K562 (cell line): ENCODE results near the gene PHKG1. TPM values are rescaled to one million over a fixed set of nuclear protein-coding genes. Genes with fewer than 3 reads are reported as not detected.
"Not testable (repeated sequence)": the region's sequence is repeated elsewhere in the genome, so short reads cannot be mapped to it uniquely, and the experiment has no call there.

Source experiments
- ATAC-seq: fragments of 200-7000 bp; cut with Tn5 transposase; 3 replicates; pipeline ENCODE4 v1.9.1; 2020; ENCODE audit warnings: moderate library complexity
- BruUV-seq: library from RNA; stranded (reverse); fragments of 400-500 nt; replicated peaks from 2 replicates; lab custom pipeline; 2021; lab: Mats Ljungman, UMichigan
- CTCF ChIA-PET: fragments of 300-600 bp; formaldehyde crosslinking; extraction: SDS; loops from one replicate; lab custom pipeline; 2021; ENCODE audit warnings: low intra/inter-chr PET ratio; lab: Yijun Ruan, JAX
- POLR2A ChIA-PET: fragments of 300-600, 350-650 bp; sonication (Branson Sonifier 250); formaldehyde crosslinking; extraction: SDS; loops from one replicate; lab custom pipeline; 2021; ENCODE audit warnings: antibody characterized with exemption, inconsistent platforms; lab: Yijun Ruan, JAX
- DNase-seq, 4 experiments: peaks; one replicate each; pipeline versions ENCODE4 v3.0.0 to v3.0.0-alpha.2; 2011 to 2018; ENCODE audit warnings: low spot score in 3 of 4, mixed read lengths in 3 of 4; ENCODE audit errors: extremely low read depth in 1 of 4
- FAIRE-seq: peaks from 2 replicates; lab custom pipeline; 2011; peaks lifted over from hg19 to GRCh38; lab: Jason Lieb, UNC
- H2AFZ ChIP-seq: 2 replicates; pipeline ENCODE4 v1.6.0; 2011; ENCODE audit warnings: low read depth, low read length, control low read depth, inconsistent platforms
- H3K27ac ChIP-seq: fragments of 200-600 bp; 3 replicates; pipeline ENCODE4 v1.8.0; 2011; ENCODE audit warnings: low read depth, mild to moderate bottlenecking, control low read depth, inconsistent platforms, low read length, moderate library complexity, mixed read lengths; ENCODE audit errors: extremely low read depth
- H3K27me3 ChIP-seq, 2 experiments: fragments of 300-600 bp in 1 of 2; 2 replicates in 1 of 2; 3 replicates in 1 of 2; pipeline versions ENCODE4 v1.6.0 to v1.8.0; 2011; ENCODE audit warnings: inconsistent platforms in 2 of 2, low read length in 2 of 2, mild to moderate bottlenecking in 1 of 2, mixed read lengths in 1 of 2, moderate library complexity in 1 of 2; ENCODE audit not compliant: control insufficient read depth in 2 of 2, insufficient read depth in 2 of 2
- H3K36me3 ChIP-seq: fragments of 300-600 bp; 3 replicates; pipeline ENCODE4 v1.8.0; 2011; ENCODE audit warnings: mild to moderate bottlenecking, low read length, inconsistent platforms; ENCODE audit not compliant: control insufficient read depth, insufficient read depth
- H3K4me1 ChIP-seq, 2 experiments: fragments of 200-600 bp in 1 of 2; replicated peaks in 1 of 2; 2 replicates in 1 of 2; 3 replicates in 1 of 2; pipeline versions ENCODE4 v1.5.1 to v1.8.0; 2011; ENCODE audit warnings: inconsistent platforms in 2 of 2, low read length in 2 of 2, mild to moderate bottlenecking in 1 of 2, mixed read lengths in 1 of 2, moderate library complexity in 1 of 2; ENCODE audit not compliant: control insufficient read depth in 2 of 2, insufficient read depth in 2 of 2
- H3K4me2 ChIP-seq: 2 replicates; pipeline ENCODE4 v1.6.1; 2011; ENCODE audit warnings: low read length, control low read depth, inconsistent platforms, mixed read lengths; ENCODE audit not compliant: insufficient read depth
- H3K4me3 ChIP-seq: fragments of 200-600 bp; sonication (generic), shearing (Covaris generic); 2 replicates; pipeline ENCODE4 v1.5.1; 2016; ENCODE audit warnings: control low read depth, inconsistent platforms
- H3K79me2 ChIP-seq: fragments of 200-600 bp; 3 replicates; pipeline ENCODE4 v1.8.0; 2011; ENCODE audit warnings: low read length, inconsistent platforms; ENCODE audit not compliant: control insufficient read depth, insufficient read depth
- H3K9ac ChIP-seq, 2 experiments: 2 replicates each; pipeline versions ENCODE4 v1.6.0 to v1.6.1; 2011; ENCODE audit warnings: low read depth in 2 of 2, low read length in 2 of 2, control low read depth in 1 of 2, inconsistent platforms in 1 of 2, mild to moderate bottlenecking in 1 of 2, mixed read lengths in 1 of 2; ENCODE audit not compliant: insufficient read depth in 1 of 2
- H3K9me1 ChIP-seq: one replicate; pipeline ENCODE4 v1.6.0; 2011; ENCODE audit warnings: inconsistent platforms, mild to moderate bottlenecking, low read length, moderate library complexity; ENCODE audit not compliant: control insufficient read depth, insufficient read depth
- H3K9me3 ChIP-seq: replicated peaks from 2 replicates; pipeline ENCODE4 v1.5.1; 2011; ENCODE audit warnings: low read depth, low read length, inconsistent platforms; ENCODE audit not compliant: control insufficient read depth, insufficient read depth
- H4K20me1 ChIP-seq: replicated peaks from 2 replicates; pipeline ENCODE4 v1.6.1; 2011; ENCODE audit warnings: low read length, inconsistent platforms, mixed read lengths; ENCODE audit not compliant: control insufficient read depth, insufficient read depth
- ZBTB12 ChIP-seq: fragments of 250-450 bp; sonication (Bioruptor Pico); IDR thresholded peaks from 2 replicates; pipeline ENCODE4 v1.4.0; 2020
- ZNF121 ChIP-seq: sonication (generic); formaldehyde crosslinking; conservative IDR thresholded peaks from 2 replicates; pipeline ENCODE4 v1.8.0; 2022; ENCODE audit warnings: missing genetic modification reagents
- WGBS: fragments of 100-300 bp; shearing (Covaris generic); methylation state at CpG from one replicate; pipeline ENCODE4 v1.1.6; 2016; ENCODE audit warnings: low coverage, mixed read lengths; ENCODE audit not compliant: insufficient coverage; ENCODE audit errors: missing lambda C conversion rate; 5-methylcytosine and 5-hydroxymethylcytosine counted together
- in situ Hi-C: fragments of 300-500 bp; cut with MboI; formaldehyde crosslinking; loops from 4 replicates; pipeline ENCODE4 v1.15.0; 2018; ENCODE audit warnings: inconsistent platforms, mixed read lengths
- intact Hi-C: fragments of 100-400 bp; cut with micrococcal nuclease; formaldehyde crosslinking; loops from 2 replicates; pipeline ENCODE4 v1.14.2; 2022
- polyA plus RNA-seq, 8 experiments: library from polyadenylated mRNA; depleted of rRNA in 4 of 8; stranded (reverse) in 5 of 8; unstranded in 3 of 8; fragments of >200 nt; fragmentation: Nextera tagmentation in 2 of 8; fragmentation: Illumina TruSeq in 1 of 8; extraction: Ambion mirVana in 2 of 8; extraction: Trizol in 1 of 8; gene quantifications; 2 replicates each; pipeline versions ENCODE4 v1.2.1 to v1.2.3, GENCODE V29; 2011 to 2014; ENCODE audit warnings: inconsistent platforms in 1 of 8, missing spikeins in 1 of 8
- total RNA-seq, 7 experiments: library from RNA; depleted of rRNA in 6 of 7; stranded (reverse); fragments of >200 nt in 6 of 7; fragmentation: Illumina TruSeq in 2 of 7; extraction: Trizol in 2 of 7; gene quantifications; 2 replicates each; pipeline versions ENCODE4 v1.2.1 to v1.2.3, GENCODE V29; 2011 to 2021; ENCODE audit warnings: low replicate concordance in 1 of 7
- TF ChIP-seq, protein P1 (sequence below): sonication (generic); formaldehyde crosslinking; IDR thresholded peaks from 2 replicates; pipeline ENCODE4 v1.5.0; 2020; ENCODE audit warnings: missing genetic modification reagents
- TF ChIP-seq, protein P2 (sequence below): fragments of 450-650 bp; IDR thresholded peaks from 2 replicates; pipeline ENCODE4 v1.6.1; 2017; ENCODE audit warnings: antibody characterized with exemption, mild to moderate bottlenecking

PHKG1 gene
- total and polyA plus RNA-seq, 9 of the 15 experiments (the other 6 are each of a cell fraction or from before 2014, with no cell fraction given): 0.10 to 0.83 (median 0.46) TPM

DNA sequence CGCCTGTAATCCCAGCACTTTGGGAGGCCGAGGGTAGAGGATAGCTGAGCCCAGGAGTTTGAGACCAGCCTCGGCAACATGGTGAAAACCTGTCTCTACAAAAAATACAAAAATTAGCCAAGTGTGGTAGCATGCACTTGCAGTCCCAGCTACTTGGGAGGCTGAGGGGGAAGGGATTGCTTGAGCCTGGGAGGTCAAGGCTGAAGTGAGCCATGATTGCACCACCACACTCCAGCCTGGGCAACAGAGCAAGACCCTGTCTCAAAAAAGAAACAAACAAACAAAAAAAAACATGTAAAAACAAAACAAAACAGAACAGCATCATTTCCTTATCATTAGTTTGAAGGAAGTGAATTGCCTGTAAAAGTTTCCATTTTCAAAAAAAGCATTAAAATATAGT is 19.5 kb upstream of the PHKG1 start:
- peaks cover 12% of the 10 kb centered on the region for H3K9me3 ChIP-seq
- H3K4me3 ChIP-seq, H2AFZ ChIP-seq, H3K9ac ChIP-seq, H3K36me3 ChIP-seq, DNase-seq, H4K20me1 ChIP-seq, BruUV-seq, ATAC-seq, H3K9me1 ChIP-seq, POLR2A ChIA-PET, in situ Hi-C loops, H3K4me2 ChIP-seq, intact Hi-C loops, H3K4me1 ChIP-seq, H3K27me3 ChIP-seq, CTCF ChIA-PET, FAIRE-seq, H3K27ac ChIP-seq, H3K79me2 ChIP-seq: not testable (repeated sequence)
- peak; percentile 52; the same call in 1 of the 2 replicates for TF ChIP-seq ZNF121 (CRISPR knock-in tag)
- 65% methylated on average over 3 of the region's 3 CpGs for WGBS

GRCh38 chr7:56110611-56111010 is 17.9 kb upstream of the PHKG1 start:
- 11% methylated on average over 1 of the region's 1 CpG for WGBS
- H3K9me3 ChIP-seq: peaks cover 12% of the 10 kb centered on the region
- no peak for ATAC-seq
- H3K27me3 ChIP-seq: no peaks in the 10 kb centered on the region
- H3K36me3 ChIP-seq: peaks cover 3% of the 10 kb centered on the region; the same call in 1 of the 3 replicates
- intact Hi-C loops (no loop called here), in situ Hi-C loops (no loop called here)
- DNase-seq: peak in 1 of 4 experiments; percentile 23
- ChIA-PET CTCF (no interaction called here), POLR2A (no interaction called here)
- H3K4me2 ChIP-seq: no peak overlapping the region
- no peaks in the 10 kb centered on the region for H3K9me1 ChIP-seq
- H2AFZ ChIP-seq: peak overlapping the region; percentile 62
- FAIRE-seq: no peak
- H3K27ac ChIP-seq: no peak overlapping the region
- H3K4me3 ChIP-seq: no peak overlapping the region
- peaks cover 0 to 6% of the 10 kb centered on the region in 2 experiments; a peak in 3 of 5 replicates for H3K4me1 ChIP-seq
- TF ChIP-seq, protein P1, sequence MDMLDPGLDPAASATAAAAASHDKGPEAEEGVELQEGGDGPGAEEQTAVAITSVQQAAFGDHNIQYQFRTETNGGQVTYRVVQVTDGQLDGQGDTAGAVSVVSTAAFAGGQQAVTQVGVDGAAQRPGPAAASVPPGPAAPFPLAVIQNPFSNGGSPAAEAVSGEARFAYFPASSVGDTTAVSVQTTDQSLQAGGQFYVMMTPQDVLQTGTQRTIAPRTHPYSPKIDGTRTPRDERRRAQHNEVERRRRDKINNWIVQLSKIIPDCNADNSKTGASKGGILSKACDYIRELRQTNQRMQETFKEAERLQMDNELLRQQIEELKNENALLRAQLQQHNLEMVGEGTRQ (CRISPR knock-in tag): peak; percentile 24; the same call in 1 of the 2 replicates
- TF ChIP-seq, protein P2, sequence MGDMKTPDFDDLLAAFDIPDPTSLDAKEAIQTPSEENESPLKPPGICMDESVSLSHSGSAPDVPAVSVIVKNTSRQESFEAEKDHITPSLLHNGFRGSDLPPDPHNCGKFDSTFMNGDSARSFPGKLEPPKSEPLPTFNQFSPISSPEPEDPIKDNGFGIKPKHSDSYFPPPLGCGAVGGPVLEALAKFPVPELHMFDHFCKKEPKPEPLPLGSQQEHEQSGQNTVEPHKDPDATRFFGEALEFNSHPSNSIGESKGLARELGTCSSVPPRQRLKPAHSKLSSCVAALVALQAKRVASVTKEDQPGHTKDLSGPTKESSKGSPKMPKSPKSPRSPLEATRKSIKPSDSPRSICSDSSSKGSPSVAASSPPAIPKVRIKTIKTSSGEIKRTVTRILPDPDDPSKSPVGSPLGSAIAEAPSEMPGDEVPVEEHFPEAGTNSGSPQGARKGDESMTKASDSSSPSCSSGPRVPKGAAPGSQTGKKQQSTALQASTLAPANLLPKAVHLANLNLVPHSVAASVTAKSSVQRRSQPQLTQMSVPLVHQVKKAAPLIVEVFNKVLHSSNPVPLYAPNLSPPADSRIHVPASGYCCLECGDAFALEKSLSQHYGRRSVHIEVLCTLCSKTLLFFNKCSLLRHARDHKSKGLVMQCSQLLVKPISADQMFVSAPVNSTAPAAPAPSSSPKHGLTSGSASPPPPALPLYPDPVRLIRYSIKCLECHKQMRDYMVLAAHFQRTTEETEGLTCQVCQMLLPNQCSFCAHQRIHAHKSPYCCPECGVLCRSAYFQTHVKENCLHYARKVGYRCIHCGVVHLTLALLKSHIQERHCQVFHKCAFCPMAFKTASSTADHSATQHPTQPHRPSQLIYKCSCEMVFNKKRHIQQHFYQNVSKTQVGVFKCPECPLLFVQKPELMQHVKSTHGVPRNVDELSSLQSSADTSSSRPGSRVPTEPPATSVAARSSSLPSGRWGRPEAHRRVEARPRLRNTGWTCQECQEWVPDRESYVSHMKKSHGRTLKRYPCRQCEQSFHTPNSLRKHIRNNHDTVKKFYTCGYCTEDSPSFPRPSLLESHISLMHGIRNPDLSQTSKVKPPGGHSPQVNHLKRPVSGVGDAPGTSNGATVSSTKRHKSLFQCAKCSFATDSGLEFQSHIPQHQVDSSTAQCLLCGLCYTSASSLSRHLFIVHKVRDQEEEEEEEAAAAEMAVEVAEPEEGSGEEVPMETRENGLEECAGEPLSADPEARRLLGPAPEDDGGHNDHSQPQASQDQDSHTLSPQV: 0 out of 2 replicates have a peak, but pooled peaks have one; percentile 23
- TF ChIP-seq ZBTB12 (CRISPR knock-in tag): no peak
- H4K20me1 ChIP-seq: no peaks in the 10 kb centered on the region
- H3K9ac ChIP-seq: no peak overlapping the region
- peaks cover 8% of the 10 kb centered on the region for H3K79me2 ChIP-seq
- no TSS peak for BruUV-seq
